ENCODE results near the gene ZFP69B. TPM values are rescaled to one million over a fixed set of nuclear protein-coding genes. Genes with fewer than 3 reads are reported as not detected.

ZFP69B gene
- 1.1 and 2.3 TPM in 2 replicates for total RNA-seq (2014; rRNA removed; shearing (Covaris generic); ENCODE audit: low replicate concordance)

DNA sequence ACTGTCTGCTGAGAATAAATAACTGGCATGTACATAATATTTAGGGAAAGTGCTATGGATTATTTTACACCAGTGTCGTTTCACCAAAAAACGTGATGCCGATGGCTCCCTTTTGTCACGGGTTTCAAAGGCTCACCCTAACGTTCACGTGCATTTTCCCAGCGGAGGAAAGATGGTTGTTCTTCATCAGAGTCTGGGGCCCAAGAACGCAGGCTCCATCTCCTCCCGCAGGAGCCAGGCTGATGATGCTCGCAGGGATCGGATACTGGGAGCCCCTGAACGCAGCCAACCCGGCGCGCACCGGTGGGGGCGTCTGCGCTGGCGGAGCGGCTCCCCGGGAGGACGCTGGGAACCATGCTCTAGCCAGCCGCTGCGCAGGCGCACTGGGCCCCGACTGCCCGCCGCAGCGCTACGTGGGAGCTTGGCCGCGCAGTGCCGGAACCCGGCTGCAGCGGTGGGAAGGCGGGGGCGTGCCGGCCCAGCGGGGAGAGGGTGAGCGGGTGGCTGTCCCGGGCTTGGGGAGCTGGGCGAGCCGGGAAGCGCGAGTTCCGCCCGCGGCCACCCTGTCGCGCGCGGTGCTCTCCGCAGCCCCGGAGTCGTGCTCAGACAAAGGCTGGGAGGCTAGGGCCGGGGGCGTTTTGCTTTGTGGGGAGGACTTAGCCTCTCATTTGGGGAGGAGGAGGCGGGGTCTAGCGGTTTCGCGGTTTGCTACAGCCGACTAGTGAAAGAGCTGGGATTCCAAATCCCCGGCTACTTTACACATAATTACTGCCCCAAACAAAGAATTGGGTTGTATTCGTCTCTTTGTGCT, at the start of gene ZFP69B:
ZFP69B (plus strand) TSS at position 793 of the 811 bp plus-strand sequence. CDS start 486 bp downstream, outside the sequence.
- in situ Hi-C loops (cut with HindIII; ENCODE audit: low pct_unique_long_range_greater_than_20kb, low sequenced_read_pairs): no loop called here

DNA sequence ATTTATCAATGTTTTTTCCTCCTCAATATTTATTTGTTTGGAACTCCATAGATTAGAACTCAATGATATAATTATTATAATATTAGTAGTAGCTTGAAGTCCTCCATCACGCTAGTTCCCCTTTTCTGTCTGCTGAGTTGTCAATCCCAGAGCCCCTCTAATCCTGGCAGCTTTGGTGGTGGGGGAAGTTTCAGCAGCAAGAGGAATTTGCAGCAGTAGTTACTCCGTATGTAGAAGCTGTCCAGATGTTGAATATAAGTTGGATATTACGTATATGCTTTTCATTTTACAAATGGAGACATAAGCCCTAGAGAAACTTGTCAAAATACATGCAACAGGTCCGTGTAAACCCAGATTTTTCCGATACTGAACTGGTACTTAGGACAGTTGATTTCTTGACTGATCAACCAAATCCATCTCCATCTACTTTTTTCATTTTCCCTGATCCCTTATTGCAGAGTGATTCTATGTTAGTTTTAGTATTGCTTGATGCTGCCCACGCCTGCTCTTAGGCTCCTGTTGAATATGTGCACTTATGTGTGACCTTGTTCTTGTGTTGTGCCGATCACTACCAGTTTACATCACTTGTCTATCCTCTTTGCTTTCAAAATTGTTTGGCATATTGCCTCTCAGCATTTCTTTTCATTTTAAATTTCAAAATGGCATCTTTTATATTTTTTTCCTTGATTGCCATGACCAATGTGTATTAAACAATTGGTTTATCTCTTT, 48.6 kb upstream of the ZFP69B start:
- no peak for DNase-seq (ENCODE audit: low read depth)
- in situ Hi-C loops (cut with HindIII; ENCODE audit: low pct_unique_long_range_greater_than_20kb, low sequenced_read_pairs): no loop called here

More for the DNA sequence above, at the start of gene ZFP69B:
- DNase-seq (ENCODE audit: low read depth): peak; percentile 85

DNA sequence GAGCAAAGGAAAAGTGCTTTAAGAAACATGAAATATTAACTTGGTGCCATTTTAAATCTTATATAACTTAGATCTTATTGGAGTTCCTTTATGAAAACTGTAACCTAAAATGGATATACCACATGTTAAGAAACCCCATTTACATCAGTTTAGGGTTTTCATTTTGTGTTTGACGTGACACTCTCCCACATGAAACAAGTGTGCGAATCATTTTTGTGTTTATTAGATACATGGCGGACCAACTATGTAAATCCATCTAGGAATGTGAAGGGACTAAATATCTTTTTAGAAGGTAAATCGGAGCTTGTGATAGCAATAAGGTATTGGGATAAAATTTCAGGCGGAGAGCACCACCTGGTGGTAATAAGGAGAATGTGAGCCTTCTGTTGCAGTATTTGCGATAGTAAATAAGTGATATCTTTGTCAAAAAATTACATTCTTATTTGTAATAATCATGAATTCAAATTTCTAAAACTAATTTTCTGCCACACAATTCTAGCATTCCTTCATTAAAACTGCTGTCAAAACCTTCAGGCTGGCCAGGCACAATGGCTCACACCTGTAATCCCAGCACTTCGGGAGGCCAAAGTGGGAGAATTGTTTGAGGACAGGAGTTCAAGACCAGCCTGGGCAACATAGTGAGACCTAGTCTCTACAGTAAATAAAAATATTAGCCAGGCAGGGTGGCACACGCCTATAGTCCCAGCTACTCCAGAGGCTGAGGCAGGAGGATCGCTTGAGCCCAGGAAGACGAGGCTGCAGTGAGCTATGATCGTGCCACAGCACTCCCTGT, 45.4 kb upstream of the ZFP69B start:
- in situ Hi-C loops (cut with HindIII; ENCODE audit: low pct_unique_long_range_greater_than_20kb, low sequenced_read_pairs): no loop called here
- DNase-seq (ENCODE audit: low read depth): peak; percentile 26

DNA sequence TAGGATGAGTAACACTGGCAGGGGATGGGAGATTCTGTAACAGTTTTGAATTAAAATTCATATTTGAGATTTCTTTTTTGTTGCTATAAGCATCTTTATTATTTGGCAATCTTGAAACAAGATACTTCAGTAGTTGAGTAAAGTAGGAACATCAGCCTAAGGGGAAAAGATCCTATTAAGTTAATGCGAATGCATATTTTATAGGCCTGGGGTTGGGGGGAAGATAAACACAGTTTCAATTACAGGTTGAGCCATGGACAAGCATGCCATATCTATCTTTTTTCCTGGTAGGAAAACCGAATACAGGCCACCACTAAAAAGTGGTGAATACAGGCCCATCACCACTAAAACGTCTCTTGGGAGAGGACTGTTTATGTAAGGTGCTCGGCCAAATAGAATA, 44.5 kb upstream of the ZFP69B start:
- no peak for DNase-seq (ENCODE audit: low read depth)
- in situ Hi-C loops (cut with HindIII; ENCODE audit: low pct_unique_long_range_greater_than_20kb, low sequenced_read_pairs): no loop called here

DNA sequence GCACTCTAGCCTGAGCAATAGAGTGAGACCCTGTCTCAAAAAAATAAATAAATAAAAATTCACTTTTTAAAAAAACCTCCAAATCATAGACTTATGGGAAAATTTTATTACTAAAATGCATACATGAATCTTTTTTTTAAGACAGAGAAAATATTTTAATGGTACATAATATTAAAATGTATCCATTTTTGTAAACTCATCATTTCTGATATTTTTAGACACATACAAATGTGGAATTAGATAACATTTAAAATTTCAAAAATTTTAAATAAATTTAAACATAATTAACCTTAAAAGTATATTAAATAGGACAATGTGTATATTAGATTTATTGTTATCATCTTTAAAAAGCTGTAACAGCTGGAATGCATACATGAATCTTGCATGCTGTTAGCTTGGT, 42.8 kb upstream of the ZFP69B start:
- DNase-seq (ENCODE audit: low read depth): no peak
- in situ Hi-C loops (cut with HindIII; ENCODE audit: low pct_unique_long_range_greater_than_20kb, low sequenced_read_pairs): no loop called here

DNA sequence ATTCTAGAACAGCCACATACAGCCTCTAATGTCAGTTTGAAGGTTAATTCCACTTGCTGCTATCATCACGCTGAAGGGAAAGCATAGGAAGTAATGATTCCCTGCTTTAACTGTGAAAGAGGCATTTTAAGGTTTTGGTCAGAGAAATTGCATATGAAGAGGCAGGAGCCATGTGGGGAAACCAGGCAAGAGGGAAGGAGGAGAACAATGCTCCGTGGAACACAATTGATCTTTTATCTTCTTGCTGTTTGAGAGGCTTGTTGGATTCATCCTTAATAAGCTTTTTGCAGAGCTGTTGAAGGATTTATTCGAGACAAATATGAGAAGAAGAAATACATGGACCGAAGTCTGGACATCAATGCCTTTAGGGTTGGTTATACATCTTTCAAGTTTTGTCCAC, 40.8 kb upstream of the ZFP69B start:
- in situ Hi-C loops (cut with HindIII; ENCODE audit: low pct_unique_long_range_greater_than_20kb, low sequenced_read_pairs): no loop called here

DNA sequence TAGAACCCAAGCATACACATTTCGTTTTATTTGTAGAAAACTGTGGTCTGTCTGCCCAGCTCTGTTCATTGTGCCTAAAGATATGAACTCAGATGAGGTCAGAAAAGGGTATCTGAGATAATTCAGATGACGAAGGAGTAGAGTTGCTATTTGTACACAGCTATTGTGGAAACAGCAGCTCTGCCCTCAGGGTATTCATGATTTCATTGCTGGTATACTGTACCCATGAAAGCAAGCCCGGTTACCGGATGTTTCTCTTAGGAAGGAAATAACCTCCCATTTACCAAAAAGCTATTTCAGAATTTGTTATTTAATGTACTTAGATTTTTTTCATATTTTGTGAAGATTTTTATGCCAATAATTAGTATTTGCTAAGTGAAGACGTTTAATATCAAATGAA, 39.0 kb upstream of the ZFP69B start:
- in situ Hi-C loops (cut with HindIII; ENCODE audit: low pct_unique_long_range_greater_than_20kb, low sequenced_read_pairs): no loop called here
- DNase-seq (ENCODE audit: low read depth): no peak

More for the DNA sequence above, 40.8 kb upstream of the ZFP69B start:
- DNase-seq (ENCODE audit: low read depth): no peak

DNA sequence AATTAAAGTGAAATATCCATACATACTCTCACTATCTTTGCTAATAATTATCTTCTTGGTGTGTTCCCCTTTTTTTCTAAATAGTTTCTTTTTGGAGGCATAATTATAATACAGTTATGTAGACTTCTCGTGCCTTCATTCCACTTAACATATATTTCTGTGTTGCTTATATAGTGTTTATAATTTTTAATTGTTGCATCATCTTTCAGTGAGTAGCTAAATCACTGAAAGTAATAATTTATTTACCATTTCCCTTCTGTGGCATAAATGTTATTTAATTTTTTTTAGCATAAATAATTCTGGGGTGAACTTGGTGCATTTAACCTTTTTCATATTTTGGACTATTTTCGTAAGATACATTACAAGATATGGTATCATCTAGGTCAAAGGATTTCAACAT, 38.4 kb upstream of the ZFP69B start:
- in situ Hi-C loops (cut with HindIII; ENCODE audit: low pct_unique_long_range_greater_than_20kb, low sequenced_read_pairs): no loop called here
- DNase-seq (ENCODE audit: low read depth): no peak

DNA sequence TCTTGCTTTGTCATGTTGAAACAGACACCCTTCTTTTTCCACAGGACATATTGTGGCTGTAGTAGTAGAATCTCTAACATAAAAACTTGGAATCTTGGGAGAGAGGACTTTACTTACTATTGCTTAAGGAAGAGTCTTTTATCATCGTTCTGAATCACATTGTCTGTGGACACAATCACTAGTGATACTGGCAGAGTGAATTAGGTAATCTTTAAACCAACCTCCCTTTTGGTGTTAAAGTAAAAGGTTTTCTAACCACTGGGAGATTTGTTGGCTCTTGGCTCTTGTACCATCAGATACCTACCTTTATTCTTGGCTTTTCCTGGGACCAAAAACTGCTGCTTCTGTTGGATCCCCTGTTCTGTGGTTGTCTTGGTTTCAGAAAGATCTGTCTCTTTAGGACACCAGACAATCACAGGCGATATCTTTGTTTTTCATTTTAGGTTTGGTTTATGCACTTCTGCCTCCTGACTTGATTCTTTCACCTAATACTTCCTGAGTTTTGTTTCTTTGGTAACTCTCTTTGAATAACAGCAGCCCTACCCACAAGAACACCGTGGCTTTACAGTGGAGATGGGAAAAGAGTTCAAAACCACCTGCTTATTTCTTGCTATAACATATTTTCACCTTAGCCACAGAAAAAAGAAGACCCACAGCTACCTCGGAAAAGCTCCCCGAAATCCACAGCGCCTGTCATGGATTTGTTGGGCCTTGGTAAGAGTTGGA, 36.6 kb upstream of the ZFP69B start:
- in situ Hi-C loops (cut with HindIII; ENCODE audit: low pct_unique_long_range_greater_than_20kb, low sequenced_read_pairs): no loop called here
- DNase-seq (ENCODE audit: low read depth): no peak

DNA sequence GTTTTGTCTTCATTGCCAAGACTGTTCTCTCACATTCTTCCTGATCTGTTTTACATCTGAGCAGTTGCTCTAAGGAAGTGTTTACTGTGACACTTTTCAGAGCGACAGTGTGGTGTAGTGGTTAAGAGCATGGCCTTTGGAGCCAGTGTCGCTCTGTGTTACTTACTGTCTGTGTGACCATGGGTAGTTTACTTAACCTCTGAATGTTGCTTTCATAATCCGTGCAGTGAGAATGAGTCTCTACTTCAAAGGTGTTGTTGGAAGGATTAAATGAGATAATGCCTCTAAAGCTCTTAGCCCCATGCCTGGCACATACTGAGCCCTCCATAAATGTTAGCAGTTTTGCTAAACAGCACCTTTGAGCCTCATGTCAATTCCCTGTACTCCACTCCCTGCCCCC, 35.9 kb upstream of the ZFP69B start:
- DNase-seq (ENCODE audit: low read depth): no peak
- in situ Hi-C loops (cut with HindIII; ENCODE audit: low pct_unique_long_range_greater_than_20kb, low sequenced_read_pairs): no loop called here

DNA sequence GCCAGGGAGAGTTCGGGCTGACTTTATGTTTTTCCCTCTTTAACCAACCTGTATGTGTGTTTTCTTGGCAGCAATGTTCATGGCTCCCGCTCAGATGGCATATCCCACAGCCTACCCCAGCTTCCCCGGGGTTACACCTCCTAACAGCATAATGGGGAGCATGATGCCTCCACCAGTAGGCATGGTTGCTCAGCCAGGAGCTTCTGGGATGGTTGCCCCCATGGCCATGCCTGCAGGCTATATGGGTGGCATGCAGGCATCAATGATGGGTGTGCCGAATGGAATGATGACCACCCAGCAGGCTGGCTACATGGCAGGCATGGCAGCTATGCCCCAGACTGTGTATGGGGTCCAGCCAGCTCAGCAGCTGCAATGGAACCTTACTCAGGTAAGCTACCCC, 33.6 kb upstream of the ZFP69B start:
- in situ Hi-C loops (cut with HindIII; ENCODE audit: low pct_unique_long_range_greater_than_20kb, low sequenced_read_pairs): no loop called here
- DNase-seq (ENCODE audit: low read depth): no peak

DNA sequence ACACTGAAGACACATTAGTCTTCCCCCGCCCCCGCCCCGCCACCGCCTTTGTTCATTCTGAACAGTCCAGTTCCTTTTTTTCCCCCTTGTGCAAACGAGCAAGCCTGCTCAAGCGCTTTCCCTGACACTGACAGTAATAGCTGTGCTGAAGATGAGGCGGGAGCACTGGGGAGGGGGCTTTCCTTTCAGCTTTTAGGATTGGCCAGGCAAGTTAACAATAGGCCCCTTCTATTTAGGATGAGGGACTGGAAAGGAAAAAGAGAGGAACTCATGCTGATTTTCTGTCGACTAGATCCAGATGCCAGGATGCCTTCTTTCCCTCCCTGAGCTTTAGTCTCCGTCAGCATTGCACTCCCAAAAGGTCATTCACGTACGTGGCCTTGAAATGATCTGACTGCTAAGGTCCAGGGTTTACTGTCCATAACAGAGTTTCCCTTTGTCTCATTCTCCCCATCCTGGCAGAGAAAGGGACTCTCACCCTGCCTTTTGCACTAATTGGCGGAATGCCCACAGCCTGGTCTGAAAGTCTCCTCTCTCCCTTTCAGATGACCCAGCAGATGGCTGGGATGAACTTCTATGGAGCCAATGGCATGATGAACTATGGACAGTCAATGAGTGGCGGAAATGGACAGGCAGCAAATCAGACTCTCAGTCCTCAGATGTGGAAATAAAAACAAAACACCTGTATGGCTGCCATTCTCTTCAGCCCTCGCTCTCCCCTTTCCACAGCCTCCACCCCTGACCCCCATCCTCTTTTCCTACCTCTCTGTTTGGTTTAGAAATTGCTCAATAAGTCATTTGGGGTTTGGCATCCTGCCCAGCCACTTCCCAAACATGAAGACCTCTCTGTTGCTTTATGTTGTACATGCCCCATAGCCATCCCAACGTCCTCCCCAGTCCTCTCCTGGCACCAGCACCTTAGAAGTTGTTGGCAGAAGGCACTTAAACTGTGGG, 28.6 kb upstream of the ZFP69B start:
- no peak for DNase-seq (ENCODE audit: low read depth)

DNA sequence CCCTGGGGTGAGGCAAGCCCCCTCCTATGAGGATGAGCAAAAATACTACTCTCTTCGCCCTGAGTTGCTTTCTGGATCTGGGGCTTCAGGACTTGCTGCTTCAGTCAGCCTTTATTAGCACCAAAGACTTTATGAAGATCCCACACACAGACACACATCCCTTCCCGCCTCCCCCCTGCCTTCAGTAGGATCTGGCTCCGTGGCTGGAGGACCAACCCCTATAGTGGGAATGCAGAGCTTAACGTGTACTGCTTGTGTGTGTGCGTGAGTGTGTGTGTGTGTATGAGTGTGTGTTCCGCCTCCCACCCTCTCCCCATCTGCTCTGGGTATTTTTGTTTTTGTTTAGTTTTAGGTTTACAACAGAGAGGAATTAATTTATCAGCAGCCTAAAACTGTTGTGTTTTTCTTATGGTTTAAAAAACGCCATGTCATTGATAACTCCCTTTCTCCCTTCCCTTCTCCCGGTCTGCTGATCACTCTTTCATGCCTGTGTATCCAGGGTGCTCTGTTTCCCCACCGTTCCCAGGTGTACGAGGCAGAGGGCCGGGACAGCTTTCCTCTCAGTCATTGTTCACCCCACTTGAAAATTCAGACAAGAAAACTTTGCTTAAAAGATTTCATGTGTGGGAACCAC, 27.5 kb upstream of the ZFP69B start:
- no peak for DNase-seq (ENCODE audit: low read depth)
- in situ Hi-C loops (cut with HindIII; ENCODE audit: low pct_unique_long_range_greater_than_20kb, low sequenced_read_pairs): no loop called here

More for the DNA sequence above, 28.6 kb upstream of the ZFP69B start:
- in situ Hi-C loops (cut with HindIII; ENCODE audit: low pct_unique_long_range_greater_than_20kb, low sequenced_read_pairs): no loop called here

DNA sequence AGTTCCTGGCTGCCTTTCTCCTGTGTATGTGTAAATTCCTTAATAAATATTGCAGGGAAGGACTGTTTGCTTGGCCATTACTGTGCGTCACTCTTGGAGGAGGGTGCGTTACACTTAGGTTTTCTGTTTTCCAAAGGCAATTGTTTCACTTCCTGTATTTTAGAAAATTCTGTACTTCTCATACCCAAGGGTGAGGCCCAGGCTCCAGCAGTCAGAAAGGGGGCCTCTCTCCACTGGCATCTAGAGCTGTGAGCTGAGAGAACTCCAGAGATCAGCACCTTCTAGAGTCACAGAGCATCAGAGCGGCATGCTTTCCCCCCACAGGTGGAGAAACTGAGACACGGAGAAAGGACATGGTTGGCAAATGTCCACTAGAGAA, 27.0 kb upstream of the ZFP69B start:
- in situ Hi-C loops (cut with HindIII; ENCODE audit: low pct_unique_long_range_greater_than_20kb, low sequenced_read_pairs): no loop called here
- DNase-seq (ENCODE audit: low read depth): no peak

DNA sequence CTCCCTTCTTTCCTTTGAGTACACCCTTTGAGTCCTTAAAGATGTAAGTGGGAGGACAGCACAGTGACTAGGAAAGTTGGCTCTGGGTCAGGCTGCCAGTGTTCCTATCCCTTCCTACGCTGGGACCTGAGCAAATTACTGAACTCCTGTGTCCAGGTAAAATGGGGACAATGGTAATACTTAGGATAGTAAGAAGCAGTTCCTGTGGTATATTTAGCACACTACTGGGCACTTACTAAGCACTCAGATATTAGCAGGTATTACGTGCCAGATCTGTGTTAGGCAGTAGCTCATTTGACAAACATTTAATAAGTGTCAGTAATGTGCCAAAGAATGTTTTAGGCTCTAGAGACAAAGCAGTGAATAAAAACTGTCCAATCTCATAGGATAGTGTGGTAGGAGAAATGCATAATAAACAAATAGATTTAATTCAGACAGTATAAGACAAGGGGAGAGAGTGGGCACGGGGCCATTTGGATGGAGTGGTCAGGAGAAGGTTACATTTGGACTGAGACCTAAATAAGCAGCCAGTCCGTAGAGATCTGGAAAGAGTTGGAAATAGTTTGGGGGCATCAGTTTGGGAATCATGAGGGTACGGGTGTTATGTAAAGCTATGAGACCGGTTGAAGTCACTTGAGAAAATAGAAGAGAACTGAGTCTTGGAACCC, 26.2 kb upstream of the ZFP69B start:
- DNase-seq (ENCODE audit: low read depth): no peak
- in situ Hi-C loops (cut with HindIII; ENCODE audit: low pct_unique_long_range_greater_than_20kb, low sequenced_read_pairs): no loop called here

DNA sequence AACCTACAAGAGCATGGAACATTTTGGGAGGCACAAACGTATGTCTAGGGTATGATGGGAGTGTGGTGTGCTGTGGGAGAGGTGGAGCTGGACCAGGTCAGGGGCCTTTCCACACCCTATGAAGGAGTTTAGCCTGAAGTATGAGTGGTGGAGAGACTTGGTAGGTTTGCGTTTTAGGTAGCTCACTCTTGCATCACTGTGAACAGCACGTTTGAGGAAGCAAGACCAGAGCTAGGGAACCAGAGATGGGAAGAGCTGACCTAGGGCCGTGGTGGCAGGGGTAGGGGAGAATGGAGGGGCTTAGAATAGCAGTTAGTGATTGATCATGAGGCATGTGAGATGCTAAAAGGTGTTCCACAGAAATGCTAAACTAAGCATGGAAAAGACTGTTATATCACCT, 25.1 kb upstream of the ZFP69B start:
- in situ Hi-C loops (cut with HindIII; ENCODE audit: low pct_unique_long_range_greater_than_20kb, low sequenced_read_pairs): no loop called here

More for the DNA sequence above, 25.1 kb upstream of the ZFP69B start:
- no peak for DNase-seq (ENCODE audit: low read depth)

All from Caki2 (cell line).